GM21526 (cell line): Measurements from ENCODE around the gene GALM.
"Not testable (repeated sequence)": the region's sequence is repeated elsewhere in the genome, so short reads cannot be mapped to it uniquely, and the experiment has no call there.

Experiments
- ATAC-seq: cut with Tn5 transposase; IDR thresholded peaks from one replicate; pipeline ENCODE4 v1.9.1; 2021; ENCODE audit warnings: moderate library complexity; ENCODE audit not compliant: unreplicated experiment, low FRiP score

GALM gene

GRCh38 chr2:38676681-38677080 is 10.8 kb downstream of the GALM start:
- ATAC-seq: no peak

- not testable (repeated sequence) for ATAC-seq
Observed at GRCh38 chr2:38680868-38681267, 15.0 kb downstream of the GALM start.

- ATAC-seq: no peak
Observed at GRCh38 chr2:38682008-38682575, 16.2 kb downstream of the GALM start.

- not testable (repeated sequence) for ATAC-seq
Observed at GRCh38 chr2:38682620-38683019, 16.7 kb downstream of the GALM start.

- ATAC-seq: no peak
Observed at GRCh38 chr2:38683766-38684165, 17.9 kb downstream of the GALM start.

- no peak for ATAC-seq
Observed at GRCh38 chr2:38685116-38685735, 19.3 kb downstream of the GALM start.

- ATAC-seq: no peak
Observed at GRCh38 chr2:38690499-38691420, 24.8 kb downstream of the GALM start.

- no peak for ATAC-seq
Observed at GRCh38 chr2:38691994-38692393, 26.1 kb downstream of the GALM start.

GRCh38 chr2:38692636-38693318 is 26.9 kb downstream of the GALM start:
- ATAC-seq: no peak

GRCh38 chr2:38697116-38697840 is 31.4 kb downstream of the GALM start:
- no peak for ATAC-seq

GRCh38 chr2:38698467-38699003 is 32.6 kb downstream of the GALM start:
- no peak for ATAC-seq

GRCh38 chr2:38700113-38700785 is 34.3 kb downstream of the GALM start:
- no peak for ATAC-seq

GRCh38 chr2:38700881-38701458 is 35.1 kb downstream of the GALM start:
- no peak for ATAC-seq

- ATAC-seq: no peak
Observed at GRCh38 chr2:38701542-38701941, 35.6 kb downstream of the GALM start.

- no peak for ATAC-seq
Observed at GRCh38 chr2:38702413-38702812, 36.5 kb downstream of the GALM start.

GRCh38 chr2:38703336-38703735 is 37.4 kb downstream of the GALM start:
- ATAC-seq: not testable (repeated sequence)

GRCh38 chr2:38704664-38705063 is 38.8 kb downstream of the GALM start:
- no peak for ATAC-seq

GRCh38 chr2:38706846-38707345 is 41.0 kb downstream of the GALM start:
- no peak for ATAC-seq

GRCh38 chr2:38708491-38708890 is 42.6 kb downstream of the GALM start:
- not testable (repeated sequence) for ATAC-seq
